Panc1 (cell line): ENCODE measurements around the gene DNAJB8. TPM values are rescaled to one million over a fixed set of nuclear protein-coding genes. Genes with fewer than 3 reads are reported as not detected.

ENCODE experiments used
- ATAC-seq: fragments of 200-7000 bp; cut with Tn5 transposase; 2 replicates; pipeline ENCODE4 v1.9.1; 2020; ENCODE audit warnings: mild to moderate bottlenecking, moderate library complexity
- BruUV-seq: library from RNA; stranded (reverse); fragments of 400-500 nt; replicated peaks from 2 replicates; lab custom pipeline; 2021; lab: Mats Ljungman, UMichigan
- CTCF ChIA-PET: fragments of 300-600 bp; sonication (Branson Sonifier 250); formaldehyde crosslinking; loops from one replicate; lab custom pipeline; 2022; ENCODE audit warnings: antibody characterized with exemption; lab: Charles Lee
- POLR2A ChIA-PET: fragments of 300-600 bp; sonication (Branson Sonifier 250); formaldehyde crosslinking; loops from one replicate; lab custom pipeline; 2022; ENCODE audit warnings: antibody characterized with exemption; lab: Charles Lee
- DNase-seq: peaks from one replicate; pipeline ENCODE4 v3.0.0-alpha.2; 2010; ENCODE audit warnings: low read depth, low spot score
- H3K27ac ChIP-seq: 2 replicates; pipeline ENCODE4 v1.5.1; 2011; ENCODE audit warnings: mild to moderate bottlenecking, low read length, inconsistent platforms
- H3K27me3 ChIP-seq: fragments of 200-500 bp; sonication (Bioruptor generic); 2 replicates; pipeline ENCODE4 v1.6.0; 2014; ENCODE audit warnings: low read length, inconsistent platforms; ENCODE audit not compliant: control insufficient read depth, insufficient read depth
- H3K36me3 ChIP-seq: fragments of 200-500 bp; sonication (Bioruptor generic); 2 replicates; pipeline ENCODE4 v1.5.1; 2014; ENCODE audit warnings: inconsistent platforms, mild to moderate bottlenecking, low read length, moderate library complexity; ENCODE audit not compliant: control insufficient read depth, insufficient read depth
- H3K4me1 ChIP-seq: 2 replicates; pipeline ENCODE4 v1.5.1; 2011; ENCODE audit warnings: inconsistent platforms, mild to moderate bottlenecking, low read length, moderate library complexity; ENCODE audit not compliant: control insufficient read depth, insufficient read depth
- H3K4me3 ChIP-seq, 2 experiments: 2 replicates each; pipeline ENCODE4 v1.5.1; 2011 to 2012; ENCODE audit warnings: low read depth in 2 of 2, low read length in 2 of 2, mild to moderate bottlenecking in 2 of 2, inconsistent platforms in 1 of 2, moderate library complexity in 1 of 2
- H3K9me3 ChIP-seq: fragments of 200-500 bp; sonication (Bioruptor generic); 2 replicates; pipeline ENCODE4 v1.5.1; 2014; ENCODE audit warnings: low read depth, mild to moderate bottlenecking, inconsistent platforms, low read length, moderate library complexity; ENCODE audit not compliant: control insufficient read depth, insufficient read depth
- CTCF ChIP-seq: fragments of 450-650 bp; IDR thresholded peaks from 2 replicates; pipeline ENCODE4 v1.5.1; 2017; ENCODE audit warnings: mild to moderate bottlenecking
- POLR2AphosphoS5 ChIP-seq: IDR thresholded peaks from 2 replicates; pipeline ENCODE4 v1.6.1; 2012; ENCODE audit warnings: mild to moderate bottlenecking, low read depth, low read length, moderate library complexity
- REST ChIP-seq, 2 experiments: IDR thresholded peaks; 2 replicates each; pipeline ENCODE4 v1.6.1; 2011 to 2012; ENCODE audit warnings: low read depth in 2 of 2, control low read depth in 1 of 2, low read length in 1 of 2, mild to moderate bottlenecking in 1 of 2, moderate library complexity in 1 of 2; ENCODE audit not compliant: insufficient read depth in 1 of 2
- SIN3A ChIP-seq: IDR thresholded peaks from 2 replicates; pipeline ENCODE4 v1.6.1; 2012; ENCODE audit warnings: low read depth, mild to moderate bottlenecking, low read length, moderate library complexity, borderline replicate concordance; ENCODE audit not compliant: insufficient read depth
- TCF7L2 ChIP-seq: IDR thresholded peaks from 2 replicates; pipeline ENCODE4 v1.6.1; 2011; ENCODE audit warnings: mild to moderate bottlenecking, low read depth, low read length, inconsistent platforms
- in situ Hi-C: cut with HindIII; loops from 2 replicates; pipeline ENCODE4 v1.10.0; 2016; ENCODE audit warnings: low sequenced_read_pairs, low pct_unique_long_range_greater_than_20kb
- intact Hi-C: fragments of 100-400 bp; cut with micrococcal nuclease; formaldehyde crosslinking; loops from one replicate; pipeline ENCODE4 v1.10.0; 2022; ENCODE audit not compliant: unreplicated experiment
- total RNA-seq: library from RNA; stranded (reverse); gene quantifications from one replicate; pipeline ENCODE4 v1.2.1, GENCODE V29; 2021; ENCODE audit not compliant: unreplicated experiment

DNAJB8 gene
- total RNA-seq, 1 experiment from 2014 or later, result not detected

GRCh38 chr3:128459461-128459820 lies 7.2 kb downstream of the DNAJB8 start:
- Histone ChIP-seq H3K4me1 (no peaks in the 10 kb centered on the region), H3K4me3 (no peak overlapping the region), H3K36me3 (no peaks in the 10 kb centered on the region), H3K27me3 (no peaks in the 10 kb centered on the region; the same call in 1 of the 2 replicates), H3K27ac (no peak overlapping the region), H3K9me3 (no peaks in the 10 kb centered on the region)
- no peak for TF ChIP-seq POLR2AphosphoS5
- TF ChIP-seq CTCF, result no peak
- no peak for TF ChIP-seq REST (IDR thresholded peaks at IDR 0.05; ENCODE audit: insufficient read depth in 1 of 2, low read depth in 2 of 2, low read length in 1 of 2)
- TF ChIP-seq SIN3A, result no peak
- no peak for TF ChIP-seq TCF7L2
- ATAC-seq (no peak), DNase-seq (no peak)
- in situ Hi-C loops (no loop called here), intact Hi-C loops (no loop called here)
- BruUV-seq, result no TSS peak
- ChIA-PET CTCF (interaction anchor here (1.4 kb wide), 1 partner anchor 17 kb away, joined by 3 read pairs; no protein-coding TSS in a partner anchor), POLR2A (no interaction called here)

- no peak overlapping the region for H3K27ac ChIP-seq
- intact Hi-C loops (no loop called here), in situ Hi-C loops (no loop called here)
- H3K27me3 ChIP-seq, result no peaks in the 10 kb centered on the region
- ATAC-seq (no peak), DNase-seq (no peak)
- no TSS peak for BruUV-seq
- no peak for TF ChIP-seq POLR2AphosphoS5
- no peak for TF ChIP-seq REST (IDR thresholded peaks at IDR 0.05; ENCODE audit: insufficient read depth in 1 of 2, low read depth in 2 of 2, low read length in 1 of 2)
- TF ChIP-seq CTCF, result no peak
- no peak for TF ChIP-seq TCF7L2
- H3K36me3 ChIP-seq, result no peaks in the 10 kb centered on the region
- no peaks in the 10 kb centered on the region for H3K4me1 ChIP-seq
- ChIA-PET CTCF (interaction anchor here (1.4 kb wide), 1 partner anchor 17 kb away, joined by 3 read pairs; no protein-coding TSS in a partner anchor), POLR2A (no interaction called here)
- H3K9me3 ChIP-seq, result no peaks in the 10 kb centered on the region
- no peak overlapping the region for H3K4me3 ChIP-seq
Measured at GRCh38 chr3:128458746-128459460, 7.8 kb downstream of the DNAJB8 start.
